Prostate gland (tissue), 2 donors: Measurements from ENCODE around the gene IFT81. TPM values are rescaled to one million over a fixed set of nuclear protein-coding genes. Genes with fewer than 3 reads are reported as not detected.

Source experiments
- DNase-seq: peaks from one replicate; pipeline ENCODE4 v3.0.0-alpha.2; 2019; ENCODE audit warnings: low spot score
- H3K27ac ChIP-seq, 2 donors: fragments of 200-600 bp; sonication (generic); 2 replicates each; pipeline ENCODE4 v1.5.1; 2017 to 2019
- H3K27me3 ChIP-seq: fragments of 200-600 bp; sonication (generic); replicated peaks from 2 replicates; pipeline ENCODE4 v1.5.1; 2019; ENCODE audit not compliant: insufficient read depth
- H3K36me3 ChIP-seq, 2 donors: fragments of 200-600 bp; sonication (generic); 1 replicate in 1 of 2; 2 replicates in 1 of 2; pipeline versions ENCODE4 v1.5.1 to v1.8.1; 2017 to 2019
- H3K4me1 ChIP-seq: fragments of 200-600 bp; sonication (generic); replicated peaks from 2 replicates; pipeline ENCODE4 v1.5.1; 2019
- H3K4me3 ChIP-seq, 2 donors: fragments of 200-600 bp; sonication (generic); 2 replicates each; pipeline ENCODE4 v1.5.1; 2017 to 2019
- H3K9me3 ChIP-seq: fragments of 200-600 bp; sonication (generic); 2 replicates; pipeline ENCODE4 v1.5.1; 2017
- CTCF ChIP-seq, 4 experiments: fragments of 200-600 bp in 2 of 4; fragments of 450-650 bp in 2 of 4; sonication (generic) in 2 of 4; IDR thresholded peaks; 1 replicate in 3 of 4; 2 replicates in 1 of 4; pipeline ENCODE4 v1.5.1; 2016 to 2019; ENCODE audit warnings: antibody characterized with exemption in 4 of 4, mild to moderate bottlenecking in 2 of 4, moderate library complexity in 2 of 4
- POLR2A ChIP-seq: fragments of 450-650 bp; IDR thresholded peaks from one replicate; pipeline ENCODE4 v1.6.1; 2016; ENCODE audit warnings: antibody characterized with exemption, mild to moderate bottlenecking
- POLR2AphosphoS5 ChIP-seq: sonication (generic); formaldehyde crosslinking; IDR thresholded peaks from one replicate; pipeline ENCODE4 v1.6.1; 2017; ENCODE audit warnings: antibody characterized with exemption
- WGBS: methylation state at CpG from one replicate; pipeline ENCODE4 v1.1.5; 2018; 5-methylcytosine and 5-hydroxymethylcytosine counted together
- intact Hi-C: fragments of 100-400 bp; cut with DNase I; formaldehyde crosslinking; loops from one replicate; pipeline ENCODE4 v1.14.2; 2022
- total RNA-seq, 2 donors: library from RNA; depleted of rRNA; stranded (reverse); fragments of >200 nt; gene quantifications; one replicate each; pipeline ENCODE4 v1.1.0, GENCODE V29; 2016

The IFT81 gene
- total RNA-seq, 2 donors from 2014 or later, result 11.2 to 16.1 TPM

GRCh38 chr12:110247340-110248095, 123.4 kb downstream of the IFT81 start:
- Histone ChIP-seq H3K27me3 (no peaks in the 10 kb centered on the region), H3K4me1 (peaks cover 24% of the 10 kb centered on the region), H3K9me3 (no peaks in the 10 kb centered on the region), H3K27ac (peak overlapping the region; percentile 84 to 89), H3K4me3 (no peak overlapping the region), H3K36me3 (no peaks in the 10 kb centered on the region)
- WGBS, result 41% methylated on average over 14 of the region's 14 CpGs
- peak; percentile 82 for DNase-seq
- intact Hi-C loops, result loop anchor here (2.0 kb wide), 1 partner anchor 23 kb away; no protein-coding TSS in a partner anchor
- peak; percentile 83 for TF ChIP-seq POLR2AphosphoS5
- TF ChIP-seq CTCF (IDR thresholded peaks at IDR 0.05), result no peak
- TF ChIP-seq POLR2A, result no peak

GRCh38 chr12:110248096-110248447, 123.9 kb downstream of the IFT81 start:
- intact Hi-C loops, result no loop called here
- H3K4me1 ChIP-seq, result peaks cover 24% of the 10 kb centered on the region
- H3K27ac ChIP-seq, result peak overlapping the region; percentile 84 to 89
- no peaks in the 10 kb centered on the region for H3K9me3 ChIP-seq
- TF ChIP-seq POLR2AphosphoS5, result no peak
- no peak for TF ChIP-seq POLR2A
- TF ChIP-seq CTCF (IDR thresholded peaks at IDR 0.05), result no peak
- no peaks in the 10 kb centered on the region for H3K36me3 ChIP-seq
- no peaks in the 10 kb centered on the region for H3K27me3 ChIP-seq
- no peak for DNase-seq
- no peak overlapping the region for H3K4me3 ChIP-seq
- 39% methylated on average over 4 of the region's 4 CpGs for WGBS

GRCh38 chr12:110249105-110249504, 124.9 kb downstream of the IFT81 start:
- Histone ChIP-seq H3K27me3 (no peaks in the 10 kb centered on the region), H3K4me3 (no peak overlapping the region), H3K36me3 (no peaks in the 10 kb centered on the region), H3K27ac (peak overlapping the region; percentile 84 to 89), H3K9me3 (no peaks in the 10 kb centered on the region), H3K4me1 (peaks cover 24% of the 10 kb centered on the region)
- TF ChIP-seq POLR2A, result no peak
- TF ChIP-seq CTCF (IDR thresholded peaks at IDR 0.05), result no peak
- no peak for TF ChIP-seq POLR2AphosphoS5
- no peak for DNase-seq
- intact Hi-C loops, result no loop called here
- 23% methylated on average over 4 of the region's 4 CpGs for WGBS

- Histone ChIP-seq H3K27ac (peak overlapping the region; percentile 84 to 89), H3K36me3 (no peaks in the 10 kb centered on the region), H3K9me3 (no peaks in the 10 kb centered on the region), H3K27me3 (no peaks in the 10 kb centered on the region), H3K4me1 (peaks cover 24% of the 10 kb centered on the region), H3K4me3 (no peak overlapping the region)
- WGBS, result 59% methylated on average over 7 of the region's 7 CpGs
- TF ChIP-seq POLR2A (no peak), POLR2AphosphoS5 (peak; percentile 52)
- peak; percentile 46 for DNase-seq
- intact Hi-C loops, result no loop called here
Observed at GRCh38 chr12:110249716-110250225, 125.6 kb downstream of the IFT81 start.

- WGBS, result 79% methylated on average over 7 of the region's 7 CpGs
- intact Hi-C loops, result no loop called here
- no peak overlapping the region for H3K4me3 ChIP-seq
- DNase-seq, result no peak
- no peak for TF ChIP-seq POLR2A
- TF ChIP-seq POLR2AphosphoS5, result no peak
- TF ChIP-seq CTCF (IDR thresholded peaks at IDR 0.05), result no peak
- no peak overlapping the region for H3K27ac ChIP-seq
- H3K4me1 ChIP-seq, result peaks cover 24% of the 10 kb centered on the region
- no peaks in the 10 kb centered on the region for H3K9me3 ChIP-seq
- no peaks in the 10 kb centered on the region for H3K36me3 ChIP-seq
- H3K27me3 ChIP-seq, result no peaks in the 10 kb centered on the region
Observed at GRCh38 chr12:110251381-110251780, 127.2 kb downstream of the IFT81 start.
